HG03469 (cell line): ENCODE measurements around the gene P2RX5.
A peak's percentile ranks its signal among the peaks of the same experiment; 100 is the strongest.
"Not testable (repeated sequence)": the region's sequence is repeated elsewhere in the genome, so short reads cannot be mapped to it uniquely, and the experiment has no call there.

ENCODE experiments used
- ATAC-seq: cut with Tn5 transposase; IDR thresholded peaks from one replicate; pipeline ENCODE4 v1.9.1; 2021; ENCODE audit warnings: mild to moderate bottlenecking, moderate library complexity, moderate number of reproducible peaks; ENCODE audit not compliant: unreplicated experiment

P2RX5 gene

GRCh38 chr17:3715296-3715695 is 19.3 kb upstream of the P2RX5 start:
- ATAC-seq: no peak

- no peak for ATAC-seq
These were observed 17.0 kb upstream of the P2RX5 start for GRCh38 chr17:3712811-3713463.

GRCh38 chr17:3710951-3711383 is 15.0 kb upstream of the P2RX5 start:
- ATAC-seq: peak; percentile 85

- no peak for ATAC-seq
These were observed 12.4 kb upstream of the P2RX5 start for GRCh38 chr17:3708366-3708765.

- not testable (repeated sequence) for ATAC-seq
These were observed 9.7 kb upstream of the P2RX5 start for GRCh38 chr17:3705718-3705984.

- no peak for ATAC-seq
These were observed 9.2 kb upstream of the P2RX5 start for GRCh38 chr17:3704931-3705717.

GRCh38 chr17:3702041-3702539 is 6.1 kb upstream of the P2RX5 start:
- ATAC-seq: not testable (repeated sequence)

GRCh38 chr17:3699951-3700350 is 4.0 kb upstream of the P2RX5 start:
- no peak for ATAC-seq

GRCh38 chr17:3698139-3698538 is 2.2 kb upstream of the P2RX5 start:
- ATAC-seq: no peak

- no peak for ATAC-seq
These were observed 1.1 kb upstream of the P2RX5 start for GRCh38 chr17:3697103-3697476.

- no peak for ATAC-seq
These were observed 729 bp downstream of the P2RX5 start for GRCh38 chr17:3695129-3695722.

GRCh38 chr17:3693829-3694231 is 2.1 kb downstream of the P2RX5 start:
- ATAC-seq: peak; percentile 42

GRCh38 chr17:3693141-3693540 is 2.8 kb downstream of the P2RX5 start:
- ATAC-seq: no peak

GRCh38 chr17:3692346-3692745 is 3.6 kb downstream of the P2RX5 start:
- ATAC-seq: no peak

GRCh38 chr17:3691617-3692067 is 4.3 kb downstream of the P2RX5 start:
- no peak for ATAC-seq

GRCh38 chr17:3690094-3690715 is 5.8 kb downstream of the P2RX5 start:
- ATAC-seq: no peak

- no peak for ATAC-seq
These were observed 6.5 kb downstream of the P2RX5 start for GRCh38 chr17:3689262-3690093.

- no peak for ATAC-seq
These were observed 7.1 kb downstream of the P2RX5 start for GRCh38 chr17:3688852-3689261.

- no peak for ATAC-seq
These were observed 7.9 kb downstream of the P2RX5 start for GRCh38 chr17:3688027-3688553.

GRCh38 chr17:3685174-3685573 is 10.8 kb downstream of the P2RX5 start:
- ATAC-seq: no peak
